ENCODE results near the gene ATP10B. TPM values are rescaled to one million over a fixed set of nuclear protein-coding genes. Genes with fewer than 3 reads are reported as not detected.

ATP10B gene
- total RNA-seq, 1 donor from 2014 or later = 9.1 TPM

DNA sequence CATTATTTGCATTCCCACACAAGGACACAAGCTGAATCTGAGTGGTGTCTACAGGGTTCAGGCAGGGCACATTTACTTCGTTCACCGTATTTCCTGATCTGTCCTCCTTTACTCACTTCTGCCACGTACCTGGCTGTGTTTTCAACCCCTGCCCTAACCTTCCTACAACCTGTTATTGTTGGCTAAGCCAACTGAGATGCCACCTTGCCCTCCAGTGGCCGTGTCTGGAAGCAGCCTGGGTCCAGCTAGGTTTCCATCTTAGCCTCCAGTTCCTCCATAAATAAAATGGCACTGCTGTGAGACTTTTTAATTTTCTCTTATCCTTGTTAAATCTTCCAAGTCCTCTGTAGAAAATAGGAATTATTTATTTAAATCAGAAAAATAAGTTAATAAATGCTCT is 64.8 kb downstream of the ATP10B start:
- no peak overlapping the region for H3K4me3 ChIP-seq
- no peak for TF ChIP-seq POLR2A (IDR thresholded peaks at IDR 0.05)
- TF ChIP-seq CTCF (IDR thresholded peaks at IDR 0.05) = no peak
- TF ChIP-seq POLR2AphosphoS5 (IDR thresholded peaks at IDR 0.05; ENCODE audit: insufficient read depth in 1 of 2, low read depth in 1 of 2) = no peak
- H3K36me3 ChIP-seq = no peaks in the 10 kb centered on the region
- H3K27me3 ChIP-seq = no peaks in the 10 kb centered on the region
- no peak overlapping the region for H3K27ac ChIP-seq
- no peaks in the 10 kb centered on the region for H3K9me3 ChIP-seq
- no peaks in the 10 kb centered on the region for H3K4me1 ChIP-seq
- DNase-seq (ENCODE audit: extremely low spot score in 2 of 2) = no peak
- intact Hi-C loops (cut with DNase I) = no loop called here

- no peaks in the 10 kb centered on the region for H3K9me3 ChIP-seq
- intact Hi-C loops (cut with DNase I) = no loop called here
- H3K27me3 ChIP-seq = no peaks in the 10 kb centered on the region
- no peak overlapping the region for H3K4me3 ChIP-seq
- H3K27ac ChIP-seq = no peak overlapping the region
- DNase-seq (ENCODE audit: extremely low spot score in 2 of 2) = no peak
- no peaks in the 10 kb centered on the region for H3K36me3 ChIP-seq
- TF ChIP-seq CTCF (IDR thresholded peaks at IDR 0.05) (no peak), POLR2AphosphoS5 (IDR thresholded peaks at IDR 0.05; ENCODE audit: insufficient read depth in 1 of 2, low read depth in 1 of 2) (no peak), POLR2A (IDR thresholded peaks at IDR 0.05) (no peak)
- H3K4me1 ChIP-seq = no peaks in the 10 kb centered on the region
These were observed 77.2 kb downstream of the ATP10B start for GRCh38 chr5:160774666-160775315.

DNA sequence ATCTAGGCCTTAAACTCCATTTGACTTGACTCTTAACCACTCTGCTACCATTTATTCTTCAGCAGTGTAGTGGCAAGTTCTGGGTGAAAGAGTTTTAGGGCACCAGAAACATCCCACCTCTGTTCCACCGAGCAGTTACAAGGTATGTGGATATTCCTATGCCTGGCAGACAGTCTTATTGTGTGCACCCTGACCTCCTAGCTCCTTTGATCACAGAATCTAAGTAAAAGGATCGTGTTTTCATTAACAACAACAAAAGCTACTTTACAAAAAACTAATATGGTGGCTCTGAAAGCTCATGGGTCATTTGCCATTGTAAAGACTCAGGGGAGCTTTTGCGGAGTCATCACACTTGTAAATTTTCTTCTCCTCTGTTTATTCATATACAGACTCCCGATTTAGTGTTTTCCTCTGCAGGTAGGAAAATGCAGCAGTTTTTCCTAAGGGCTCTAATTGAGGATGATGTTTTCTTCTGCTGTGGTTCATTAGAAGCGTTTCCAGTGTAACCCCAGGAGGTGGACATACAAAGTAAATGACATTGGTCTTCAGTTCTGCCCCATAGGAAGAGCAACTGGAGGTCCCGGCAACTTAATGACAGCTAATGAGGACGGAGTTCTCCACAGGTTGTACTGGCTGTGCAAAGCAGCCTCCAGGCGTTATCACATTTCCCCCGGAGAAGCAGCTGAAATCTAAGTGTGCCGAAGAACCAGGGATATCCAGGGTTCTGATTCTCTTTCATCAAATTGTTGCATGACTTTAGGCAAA is 78.2 kb downstream of the ATP10B start:
- intact Hi-C loops (cut with DNase I) = no loop called here
- H3K36me3 ChIP-seq = no peaks in the 10 kb centered on the region
- H3K4me3 ChIP-seq = no peak overlapping the region
- no peaks in the 10 kb centered on the region for H3K9me3 ChIP-seq
- H3K4me1 ChIP-seq = no peaks in the 10 kb centered on the region
- no peak for DNase-seq (ENCODE audit: extremely low spot score in 2 of 2)
- no peak for TF ChIP-seq CTCF (IDR thresholded peaks at IDR 0.05)
- no peak for TF ChIP-seq POLR2A (IDR thresholded peaks at IDR 0.05)
- no peak for TF ChIP-seq POLR2AphosphoS5 (IDR thresholded peaks at IDR 0.05; ENCODE audit: insufficient read depth in 1 of 2, low read depth in 1 of 2)
- H3K27me3 ChIP-seq = no peaks in the 10 kb centered on the region
- no peak overlapping the region for H3K27ac ChIP-seq

- no peaks in the 10 kb centered on the region for H3K36me3 ChIP-seq
- H3K9me3 ChIP-seq = no peaks in the 10 kb centered on the region
- H3K4me3 ChIP-seq = no peak overlapping the region
- DNase-seq (ENCODE audit: extremely low spot score in 2 of 2) = no peak
- no peaks in the 10 kb centered on the region for H3K4me1 ChIP-seq
- TF ChIP-seq POLR2A (IDR thresholded peaks at IDR 0.05) (no peak), POLR2AphosphoS5 (IDR thresholded peaks at IDR 0.05; ENCODE audit: insufficient read depth in 1 of 2, low read depth in 1 of 2) (no peak), CTCF (IDR thresholded peaks at IDR 0.05) (no peak)
- no peak overlapping the region for H3K27ac ChIP-seq
- H3K27me3 ChIP-seq = no peaks in the 10 kb centered on the region
- intact Hi-C loops (cut with DNase I) = no loop called here
These were observed 79.2 kb downstream of the ATP10B start for GRCh38 chr5:160772854-160773253.

DNA sequence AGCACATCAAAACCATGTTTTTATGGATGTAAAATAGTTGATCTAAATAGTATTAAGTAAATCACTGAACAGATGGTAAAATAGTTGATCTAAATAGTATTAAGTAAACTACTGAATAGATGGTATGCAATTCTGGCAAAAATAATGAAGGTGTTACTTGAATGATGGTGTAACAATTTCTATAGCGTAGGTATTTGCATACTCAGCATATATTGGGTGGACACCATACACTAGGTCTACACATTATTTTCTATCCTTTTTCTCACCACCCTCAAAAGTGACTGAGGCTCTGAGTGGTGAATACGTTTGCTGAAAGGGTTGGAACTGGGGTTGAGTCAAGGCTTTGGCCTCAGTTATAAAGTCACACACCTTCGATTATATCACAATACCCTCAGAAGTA is 81.3 kb downstream of the ATP10B start:
- no peak for DNase-seq (ENCODE audit: extremely low spot score in 2 of 2)
- intact Hi-C loops (cut with DNase I) = no loop called here
- Histone ChIP-seq H3K4me3 (no peak overlapping the region), H3K36me3 (no peaks in the 10 kb centered on the region), H3K27me3 (no peaks in the 10 kb centered on the region), H3K4me1 (no peaks in the 10 kb centered on the region), H3K9me3 (no peaks in the 10 kb centered on the region), H3K27ac (no peak overlapping the region)
- no peak for TF ChIP-seq POLR2A (IDR thresholded peaks at IDR 0.05)
- no peak for TF ChIP-seq POLR2AphosphoS5 (IDR thresholded peaks at IDR 0.05; ENCODE audit: insufficient read depth in 1 of 2, low read depth in 1 of 2)
- TF ChIP-seq CTCF (IDR thresholded peaks at IDR 0.05) = no peak

Data from vagina (tissue), 2 donors.